Embryonic facial prominence (tissue), 1 donor: ENCODE data around the gene BDNF.
"Not testable (repeated sequence)": the region's sequence is repeated elsewhere in the genome, so short reads cannot be mapped to it uniquely, and the experiment has no call there.

Source experiments
- DNase-seq: peaks from one replicate; pipeline ENCODE4 v3.0.0-alpha.2; 2016; ENCODE audit errors: extremely low spot score

The BDNF gene

DNA sequence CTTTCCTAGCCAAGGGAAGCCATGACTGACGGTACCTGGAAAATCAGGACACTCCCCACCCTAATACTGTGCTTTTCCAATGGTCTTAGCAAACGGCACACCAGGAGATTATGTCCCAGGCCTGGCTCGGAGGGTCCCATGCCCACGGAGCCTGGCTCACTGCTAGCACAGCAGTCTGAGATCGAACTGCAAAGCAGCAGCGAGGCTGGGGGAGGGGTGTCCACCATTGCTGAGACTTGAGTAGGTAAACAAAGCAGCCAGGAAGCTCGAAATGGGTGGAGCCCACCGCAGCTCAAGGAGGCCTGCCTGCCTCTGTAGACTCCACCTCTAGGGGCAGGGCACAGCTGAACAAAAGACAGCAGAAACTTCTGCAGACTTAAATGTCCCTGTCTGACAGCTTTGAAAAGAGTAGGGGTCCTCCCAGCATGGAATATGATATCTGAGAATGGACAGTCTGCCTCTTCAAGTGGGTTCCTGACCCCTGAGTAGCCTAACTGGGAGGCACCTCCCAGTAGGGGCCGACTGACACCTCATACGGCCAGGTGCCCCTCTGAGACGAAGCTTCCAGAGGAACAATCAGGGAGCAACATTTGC is 34.6 kb downstream of the BDNF start:
- DNase-seq, result not testable (repeated sequence)

DNA sequence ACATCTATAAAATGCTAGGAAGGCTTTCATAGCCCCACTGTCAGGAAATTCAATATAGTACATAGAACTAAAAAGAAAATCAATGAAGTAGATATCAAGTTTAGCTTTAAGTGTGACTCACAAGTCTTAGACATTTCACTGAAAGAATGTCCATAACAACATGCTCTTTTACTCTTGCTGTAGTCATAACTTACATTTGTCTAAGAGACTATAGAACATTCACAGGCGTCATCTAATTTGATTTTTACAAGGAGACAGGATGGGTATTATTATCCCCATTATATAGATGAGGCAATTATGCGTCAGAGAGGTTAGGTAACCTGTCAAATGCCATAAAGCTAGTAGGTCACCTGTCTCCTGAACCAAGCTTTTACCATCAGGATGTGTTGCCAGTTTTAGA is 36.9 kb downstream of the BDNF start:
- DNase-seq, result no peak

DNA sequence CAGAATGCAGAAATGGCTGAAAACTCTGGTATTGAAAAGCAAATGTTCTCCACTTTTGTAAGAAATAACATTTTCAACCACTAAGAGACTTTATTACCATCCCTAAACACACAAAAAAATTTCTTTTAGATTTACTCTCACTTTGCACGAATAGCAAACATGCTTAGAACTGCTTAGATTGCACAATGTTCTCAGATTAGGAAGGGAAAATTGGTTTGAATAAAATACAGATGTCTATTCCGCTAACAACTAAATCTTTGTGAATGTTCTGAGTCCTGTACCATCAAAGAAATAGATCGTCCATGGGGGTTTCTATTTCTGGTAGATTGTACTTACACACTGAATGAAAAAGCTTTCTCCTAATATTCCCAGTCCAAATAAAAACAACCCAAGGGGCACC is 40.1 kb downstream of the BDNF start:
- DNase-seq, result no peak

DNA sequence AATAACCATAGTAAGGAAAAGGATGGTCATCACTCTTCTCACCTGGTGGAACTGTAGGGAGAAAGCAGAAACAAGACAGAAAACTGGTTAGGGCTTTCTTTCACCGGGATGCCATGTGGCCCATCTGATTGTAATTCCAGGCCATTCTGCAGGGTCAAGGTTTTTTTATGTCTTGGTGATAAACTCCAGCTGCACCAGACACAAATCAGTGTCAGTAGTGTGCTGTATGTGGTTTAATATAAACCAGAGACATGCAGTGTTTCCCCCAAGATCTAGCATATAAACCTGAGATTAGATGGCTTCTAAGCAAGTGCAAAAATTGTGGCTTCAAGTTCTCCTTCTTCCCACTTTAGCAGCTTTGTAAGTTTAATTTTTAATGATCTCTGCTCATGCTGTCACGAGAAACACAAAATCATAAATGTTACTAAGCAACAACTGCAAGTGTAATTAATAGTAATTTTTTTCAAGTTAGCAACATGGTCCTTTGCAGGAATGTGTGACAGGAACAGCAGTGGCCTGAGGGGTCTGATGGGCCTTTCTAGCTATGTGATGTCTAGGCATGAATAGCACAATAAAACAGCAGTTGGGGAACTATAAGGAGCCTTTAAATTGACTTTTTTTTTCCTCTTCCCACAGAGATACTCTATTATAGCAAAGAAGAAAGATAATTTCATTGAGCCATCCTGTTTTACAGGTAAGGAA is 41.6 kb downstream of the BDNF start:
- DNase-seq, result no peak

DNA sequence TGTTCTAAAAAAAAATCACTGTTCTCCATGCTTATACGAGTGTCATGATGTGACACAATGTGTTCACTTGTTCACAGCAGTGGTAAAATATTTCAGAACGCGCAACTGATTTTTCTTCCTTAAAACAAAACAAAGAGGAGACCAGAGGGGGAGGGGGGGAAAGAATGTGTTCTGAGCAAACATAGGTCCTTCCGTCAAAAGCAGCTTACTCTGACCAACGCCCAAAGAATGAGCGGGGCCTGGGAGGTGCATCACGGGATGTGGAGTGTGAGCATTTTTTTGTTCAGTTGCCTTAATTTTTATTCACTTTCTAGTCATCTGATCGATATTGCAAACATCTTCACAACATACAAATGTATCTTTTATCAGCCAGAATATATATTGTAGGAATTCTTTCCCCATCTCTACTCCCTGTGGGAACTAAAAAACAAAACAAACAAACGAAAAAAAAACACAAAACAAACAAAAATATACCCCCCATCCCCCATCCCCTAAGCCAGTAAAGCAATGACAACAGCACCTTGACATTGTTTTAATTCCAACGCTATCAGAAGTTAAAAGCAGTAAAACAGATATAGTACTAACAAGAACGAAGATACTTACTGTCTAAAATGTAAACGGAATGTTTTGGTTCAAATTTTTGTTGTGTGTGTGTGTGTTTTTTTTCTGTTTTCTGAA is 43.3 kb downstream of the BDNF start:
- DNase-seq, result no peak

GRCh38 chr11:27656320-27656719 is 43.9 kb downstream of the BDNF start:
- DNase-seq, result no peak

GRCh38 chr11:27653990-27654758 is 46.1 kb downstream of the BDNF start:
- DNase-seq, result no peak

- DNase-seq, result no peak
These were observed 48.5 kb downstream of the BDNF start for GRCh38 chr11:27651711-27652110.

DNA sequence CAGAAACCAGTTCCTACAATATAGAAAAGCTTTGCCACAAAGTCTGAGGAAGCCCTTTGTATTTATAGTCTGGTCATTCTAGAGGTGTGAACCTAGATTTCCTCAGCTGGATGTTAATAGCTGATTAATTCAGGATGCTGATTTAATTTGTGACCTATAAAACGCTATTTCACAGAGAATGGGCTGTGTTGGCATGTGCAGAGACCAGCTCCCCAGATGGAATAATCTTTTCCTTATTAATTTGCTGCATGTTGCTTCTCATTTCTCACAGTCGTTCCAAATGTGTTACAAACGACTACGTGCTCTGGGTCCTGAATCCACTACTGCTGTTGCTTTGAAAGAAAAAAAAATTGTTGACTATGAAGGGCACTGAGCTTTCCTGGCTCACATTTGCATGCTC is 49.3 kb downstream of the BDNF start:
- no peak for DNase-seq

- DNase-seq, result no peak
These were observed 50.5 kb downstream of the BDNF start for GRCh38 chr11:27649800-27650199.

DNA sequence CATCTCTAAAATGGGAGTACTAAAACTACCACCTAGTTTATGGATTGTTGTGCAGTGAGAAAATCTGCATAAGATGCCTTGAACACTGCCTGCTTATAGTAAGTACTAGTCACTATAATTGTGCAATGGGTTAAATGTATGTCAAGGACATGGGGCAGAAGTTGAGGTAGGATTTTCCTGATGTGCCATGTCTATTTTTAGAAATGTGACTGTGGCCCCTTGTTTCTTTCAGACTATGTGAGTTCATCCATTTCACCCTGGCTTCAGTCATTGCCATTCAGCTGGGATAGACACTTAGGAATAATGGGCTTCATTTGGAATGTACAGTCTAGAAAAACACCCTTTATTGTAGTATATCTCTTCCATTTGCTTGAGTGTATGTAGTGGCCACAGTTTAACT is 51.4 kb downstream of the BDNF start:
- no peak for DNase-seq

GRCh38 chr11:27646051-27646818 is 54.0 kb downstream of the BDNF start:
- no peak for DNase-seq

DNA sequence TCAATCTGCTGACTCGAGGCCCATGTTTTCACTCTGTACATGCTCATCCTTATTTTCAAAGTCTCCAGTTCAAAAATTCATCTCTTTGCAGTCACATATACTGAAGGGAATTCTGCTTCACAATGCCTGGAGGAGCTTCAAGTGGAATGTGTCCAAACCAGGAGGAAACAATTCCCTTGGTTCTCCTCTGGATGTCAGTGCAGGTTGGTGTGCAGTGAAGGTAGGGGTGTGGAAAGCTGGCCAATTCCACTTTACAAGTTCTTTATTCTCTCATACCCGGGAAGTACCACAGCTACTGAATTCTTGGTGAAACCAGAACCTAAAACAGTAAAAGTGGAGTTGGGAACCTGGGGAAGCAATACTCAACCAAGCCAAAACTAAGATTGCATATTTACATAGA is 57.3 kb downstream of the BDNF start:
- DNase-seq, result no peak

DNA sequence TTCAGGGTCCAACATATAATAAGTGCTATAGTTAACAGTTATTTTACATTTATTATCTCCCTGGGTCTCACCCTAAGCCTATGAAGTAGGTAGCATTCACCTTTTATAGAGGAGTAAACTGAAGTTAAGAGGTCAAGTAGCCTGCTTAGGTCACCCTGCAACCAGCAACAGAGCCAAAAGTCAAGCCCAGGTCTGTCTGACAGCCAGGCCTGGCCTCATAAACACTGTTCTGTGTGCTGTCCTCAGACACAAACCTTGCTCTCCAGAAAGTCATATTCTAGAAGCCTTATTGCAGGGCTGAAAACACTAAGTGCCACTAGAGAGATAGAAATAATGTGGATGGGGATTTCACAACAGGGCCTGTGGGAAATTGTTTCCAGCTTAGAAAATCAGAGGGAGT is 59.3 kb downstream of the BDNF start:
- no peak for DNase-seq

DNA sequence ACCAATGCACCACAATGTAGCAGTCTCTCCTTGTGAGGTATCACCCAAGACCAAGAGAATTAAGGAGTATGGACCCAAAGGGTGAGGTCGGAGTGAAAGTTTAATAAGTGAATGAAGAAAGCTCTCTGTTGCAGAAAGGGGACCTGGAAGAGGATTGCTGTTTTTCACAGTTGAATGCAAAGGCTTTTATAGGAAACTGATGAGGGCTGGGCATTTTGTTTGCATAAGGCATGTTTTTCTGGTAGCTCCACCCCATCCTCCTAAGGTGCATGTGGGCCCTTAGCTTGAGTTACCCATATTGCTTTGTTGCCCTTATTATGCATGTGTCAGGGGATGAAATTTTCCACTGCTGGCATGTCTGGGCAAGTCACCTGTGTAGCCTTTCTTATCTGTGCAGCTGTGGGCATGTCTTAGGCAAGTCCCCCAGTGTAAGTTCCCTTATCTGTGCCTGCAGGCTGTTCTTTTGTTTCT is 64.7 kb downstream of the BDNF start:
- DNase-seq, result no peak

GRCh38 chr11:27634776-27635175 is 65.5 kb downstream of the BDNF start:
- not testable (repeated sequence) for DNase-seq

- DNase-seq, result not testable (repeated sequence)
These were observed 66.0 kb downstream of the BDNF start for GRCh38 chr11:27634282-27634681.

GRCh38 chr11:27629023-27629422 is 71.2 kb downstream of the BDNF start:
- not testable (repeated sequence) for DNase-seq

DNA sequence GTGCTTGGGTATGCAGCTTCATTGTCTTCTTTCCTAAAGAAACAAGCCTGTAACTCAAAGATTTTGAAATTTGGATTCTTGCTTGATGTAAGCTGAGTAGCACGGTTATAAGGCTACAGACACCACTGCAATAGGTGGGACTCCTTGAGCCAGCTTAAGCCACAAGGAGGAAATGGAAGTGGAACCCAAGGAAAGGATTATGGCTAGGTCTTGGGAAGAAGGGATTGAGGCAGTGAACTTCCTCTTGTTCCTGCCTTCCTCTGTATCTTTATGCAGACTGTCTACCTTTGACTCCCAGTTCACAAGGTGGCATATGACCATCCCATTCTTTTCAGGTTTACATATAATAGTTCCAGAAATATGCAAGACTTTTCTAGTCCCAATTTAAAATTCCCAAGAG is 72.3 kb downstream of the BDNF start:
- no peak for DNase-seq

- no peak for DNase-seq
These were observed 73.2 kb downstream of the BDNF start for GRCh38 chr11:27626938-27627586.
